ENCODE measurements around the gene CHERP.
"Not testable (repeated sequence)": the region's sequence is repeated elsewhere in the genome, so short reads cannot be mapped to it uniquely, and the experiment has no call there.

CHERP gene

DNA sequence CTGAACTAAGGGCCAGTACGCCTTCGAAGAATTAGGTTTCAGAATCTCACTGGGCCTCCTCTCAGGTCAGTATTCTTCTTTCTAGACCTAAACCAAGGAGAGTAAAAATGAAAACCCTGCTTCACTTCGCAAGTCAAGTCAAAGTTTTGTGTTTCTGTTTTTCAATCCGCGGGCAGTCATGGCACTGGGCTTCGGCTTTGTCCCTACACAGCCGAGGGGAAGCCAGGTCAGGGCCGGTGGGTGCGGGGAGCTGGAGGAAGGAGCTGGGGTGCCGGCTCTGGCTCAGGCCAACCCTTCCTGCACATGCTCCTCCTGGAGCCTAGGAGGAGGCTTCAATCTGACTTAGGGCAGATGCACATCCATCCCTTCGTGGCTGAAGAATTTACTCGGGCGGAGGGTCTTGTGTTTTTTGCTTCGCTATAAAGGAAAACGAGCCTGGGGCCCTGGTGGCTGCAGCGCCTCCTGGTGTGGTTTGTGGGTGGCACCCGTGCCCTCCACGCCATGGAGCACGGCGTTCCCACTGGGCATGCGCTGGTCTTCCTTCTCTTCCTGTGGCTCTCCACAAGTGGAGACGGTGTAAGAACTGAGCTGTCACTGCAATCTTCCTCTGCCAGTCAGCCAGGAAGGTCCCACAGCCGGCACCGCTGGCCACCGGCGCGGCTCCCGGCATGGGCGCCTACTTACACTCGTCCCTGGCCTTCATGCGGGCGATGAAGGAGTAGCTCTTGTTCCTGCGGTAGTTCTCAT is 23.6 kb downstream of the CHERP start:
- no peak for DNase-seq

- DNase-seq, result no peak
Measured at GRCh38 chr19:16518061-16518460, 24.2 kb downstream of the CHERP start.

- DNase-seq, result no peak
Measured at GRCh38 chr19:16516923-16517610, 25.2 kb downstream of the CHERP start.

- DNase-seq, result no peak
Measured at GRCh38 chr19:16516381-16516780, 25.9 kb downstream of the CHERP start.

DNA sequence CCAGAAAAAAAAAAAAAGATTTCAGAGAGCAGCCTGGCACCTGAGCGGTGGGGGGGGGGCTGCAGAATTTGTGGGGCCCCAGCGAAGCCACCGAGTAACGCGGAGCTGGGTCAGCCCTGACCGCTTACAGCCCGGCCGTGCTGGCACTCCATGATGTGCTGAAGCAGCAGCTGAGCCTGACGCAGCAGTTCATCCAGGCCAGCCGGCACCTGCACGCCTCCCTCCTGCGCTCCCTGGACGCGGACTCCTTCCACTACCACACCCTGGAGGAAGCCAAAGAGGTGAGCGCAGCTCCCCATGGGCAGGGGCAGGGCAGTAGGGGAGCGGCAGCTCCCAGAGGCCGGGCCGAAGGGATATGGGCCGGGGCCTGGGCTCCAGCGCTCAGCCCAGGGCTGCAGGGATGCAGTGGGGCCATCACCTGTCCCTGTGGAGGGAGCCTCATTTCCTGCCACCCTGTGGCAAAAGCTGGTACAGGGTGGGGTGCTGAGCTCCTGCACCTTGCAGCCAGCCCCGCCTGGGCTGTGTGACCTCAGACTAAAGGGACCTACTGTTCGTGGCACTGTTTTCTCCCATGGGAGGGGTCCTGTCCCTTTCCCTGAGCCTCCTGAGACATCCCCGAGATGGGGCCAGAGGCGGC is 27.7 kb downstream of the CHERP start:
- DNase-seq, result no peak

- not testable (repeated sequence) for DNase-seq
Measured at GRCh38 chr19:16512611-16513010, 29.6 kb downstream of the CHERP start.

GRCh38 chr19:16509141-16510061 is 32.8 kb downstream of the CHERP start:
- no peak for DNase-seq

GRCh38 chr19:16508546-16508945 is 33.7 kb downstream of the CHERP start:
- no peak for DNase-seq

- no peak for DNase-seq
Measured at GRCh38 chr19:16506961-16507360, 35.3 kb downstream of the CHERP start.

DNA sequence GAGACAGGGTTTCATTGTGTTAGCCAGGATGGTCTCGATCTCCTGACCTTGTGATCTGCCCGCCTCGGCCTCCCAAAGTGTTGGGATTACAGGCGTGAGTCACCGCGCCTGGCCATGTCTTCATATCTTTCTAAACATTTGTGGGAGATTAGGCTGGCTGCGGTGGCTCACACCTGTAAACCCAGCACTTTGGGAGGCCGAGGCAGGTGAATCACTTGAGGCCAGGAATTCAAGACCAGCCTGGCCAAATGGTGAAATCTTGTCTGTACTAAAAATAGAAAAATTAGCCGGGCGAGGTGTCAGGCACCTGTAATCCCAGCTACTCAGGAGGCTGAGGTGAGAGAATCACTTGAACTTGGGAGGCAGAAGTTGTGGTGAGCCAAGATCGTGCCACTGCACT is 36.1 kb downstream of the CHERP start:
- DNase-seq, result not testable (repeated sequence)

DNA sequence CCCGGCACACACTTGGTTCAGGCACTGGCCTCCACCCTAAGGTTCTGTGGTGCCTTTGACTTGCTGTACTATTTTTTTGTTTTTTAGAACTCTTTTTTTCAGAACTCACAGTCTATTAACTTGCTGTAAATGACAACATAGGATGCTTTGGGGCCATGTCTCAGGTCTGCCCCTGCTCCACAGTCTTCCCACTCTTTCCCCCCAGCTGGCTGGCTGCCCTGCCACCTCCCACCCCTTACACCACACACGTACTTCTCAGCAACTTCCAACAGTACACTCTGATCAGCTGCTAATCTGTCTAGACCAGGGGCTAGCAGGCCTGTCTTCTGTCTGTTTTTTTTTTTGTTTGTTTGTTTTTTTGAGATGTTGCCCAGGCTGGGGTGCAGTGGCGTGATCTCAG is 38.0 kb downstream of the CHERP start:
- no peak for DNase-seq

DNA sequence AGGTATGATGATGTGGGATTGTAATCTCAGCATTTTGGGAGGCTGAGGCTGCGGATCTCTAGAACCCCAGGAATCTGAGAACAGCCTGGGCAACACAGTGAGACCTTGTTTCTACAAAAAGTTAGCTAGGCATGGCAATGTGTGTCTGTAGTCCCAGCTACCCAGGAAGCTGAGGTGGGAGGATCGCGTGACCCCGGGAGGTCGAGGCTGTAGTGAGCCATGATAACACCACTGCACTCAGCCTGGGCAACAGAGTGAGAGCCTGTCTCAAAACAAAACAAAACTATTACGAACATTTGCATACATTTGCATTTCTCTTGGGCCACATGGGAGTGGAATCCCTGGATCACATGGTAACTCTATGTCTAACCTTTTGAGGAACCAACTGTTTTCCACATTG is 44.4 kb downstream of the CHERP start:
- DNase-seq, result no peak

DNA sequence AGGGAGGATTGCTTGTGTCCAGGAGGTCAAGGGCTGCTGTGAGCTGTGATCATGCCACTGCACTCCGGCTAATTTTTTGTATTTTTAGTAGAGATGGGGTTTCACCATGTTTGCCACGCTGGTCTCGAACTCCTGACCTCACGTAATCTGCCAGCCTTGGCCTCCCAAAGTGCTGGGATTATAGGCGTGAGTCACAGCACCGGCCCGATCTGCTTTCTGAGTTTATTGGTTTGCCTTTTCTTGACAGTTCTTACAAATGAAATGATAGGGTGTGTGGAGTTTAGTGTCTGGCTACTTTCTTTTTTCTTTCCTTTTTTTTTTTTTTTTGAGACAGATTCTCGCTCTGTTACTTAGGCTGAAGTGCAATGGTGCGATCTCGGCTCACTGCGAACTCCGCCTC is 45.2 kb downstream of the CHERP start:
- DNase-seq, result no peak

DNA sequence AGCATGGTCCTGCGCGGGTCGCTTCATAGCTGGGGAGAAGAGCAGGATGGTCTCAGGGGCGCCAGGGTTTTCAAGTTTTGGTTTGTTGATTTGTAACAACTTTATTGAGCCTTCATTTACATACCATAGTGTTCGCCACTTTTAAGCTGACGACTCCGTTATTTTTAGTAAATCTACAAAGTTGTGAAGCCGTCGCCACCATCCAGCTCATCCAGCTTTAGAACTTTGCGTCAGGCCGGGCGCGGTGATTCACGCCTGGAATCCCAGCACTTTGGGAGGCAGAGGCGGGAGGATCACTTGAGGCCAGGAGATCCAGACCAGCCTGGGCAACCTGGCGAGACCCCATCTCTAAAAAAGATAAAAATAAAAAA is 45.6 kb downstream of the CHERP start:
- no peak for DNase-seq

- peak; percentile 97 for DNase-seq
Measured at GRCh38 chr19:16495982-16496612, 46.1 kb downstream of the CHERP start, which contains the start of the genes C19orf44 and CALR3. Gene C19orf44, plus strand, starts transcription at chr19:16496394. Its CDS starts 4,399 bp downstream, at chr19:16500793. Gene CALR3, minus strand, starts transcription at chr19:16496167. Its CDS starts 38 bp downstream, at chr19:16496129.

- not testable (repeated sequence) for DNase-seq
Measured at GRCh38 chr19:16486476-16486875, 55.8 kb downstream of the CHERP start.

DNA sequence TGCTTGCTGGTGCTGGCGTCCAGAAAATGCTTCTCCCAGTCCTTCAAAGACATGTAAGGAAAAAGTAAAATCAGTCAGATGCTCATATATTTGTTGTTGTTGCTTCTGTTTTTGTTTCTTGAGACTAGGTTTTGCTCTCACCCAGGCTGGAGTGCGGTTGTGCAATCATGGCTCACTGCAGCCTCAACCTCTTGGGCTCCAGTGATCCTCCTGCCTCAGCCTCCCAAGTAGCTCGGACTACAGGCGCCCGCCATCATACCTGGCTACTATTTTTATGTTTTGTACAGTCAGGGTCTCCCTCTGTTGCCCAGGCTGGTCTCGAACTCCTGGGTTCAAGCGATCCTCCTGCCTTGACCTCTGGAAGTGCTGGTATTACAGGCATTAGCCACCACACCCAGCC is 59.5 kb downstream of the CHERP start:
- no peak for DNase-seq

- DNase-seq, result no peak
Measured at GRCh38 chr19:16477311-16477710, 64.9 kb downstream of the CHERP start.

GRCh38 chr19:16476401-16476800 is 65.8 kb downstream of the CHERP start:
- no peak for DNase-seq

DNA sequence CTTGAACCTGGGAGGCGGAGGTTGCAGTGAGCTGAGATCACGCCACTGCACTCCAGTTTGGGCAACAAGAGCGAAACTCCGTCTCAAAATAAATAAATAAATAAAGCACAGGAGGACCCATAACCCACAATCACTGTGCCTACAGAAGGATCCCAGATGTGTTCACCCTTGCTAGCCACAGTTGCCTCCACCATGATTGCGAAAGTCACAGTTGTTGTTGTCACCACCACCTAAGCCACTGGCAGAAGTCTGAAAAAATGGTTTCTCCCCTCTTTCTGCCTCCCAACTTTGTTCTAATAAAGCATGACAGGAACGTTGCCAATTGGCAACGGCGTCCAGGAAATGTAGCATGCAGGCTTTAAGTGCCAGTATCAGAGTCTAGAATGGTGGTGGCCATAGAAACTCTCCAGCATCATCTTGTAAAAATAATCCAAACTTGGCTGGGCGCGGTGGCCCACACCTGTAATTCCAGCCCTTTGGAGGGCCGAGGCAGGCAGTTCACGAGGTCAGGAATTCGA is 68.3 kb downstream of the CHERP start:
- no peak for DNase-seq

GRCh38 chr19:16472992-16473391 is 69.2 kb downstream of the CHERP start:
- DNase-seq, result no peak

DNA sequence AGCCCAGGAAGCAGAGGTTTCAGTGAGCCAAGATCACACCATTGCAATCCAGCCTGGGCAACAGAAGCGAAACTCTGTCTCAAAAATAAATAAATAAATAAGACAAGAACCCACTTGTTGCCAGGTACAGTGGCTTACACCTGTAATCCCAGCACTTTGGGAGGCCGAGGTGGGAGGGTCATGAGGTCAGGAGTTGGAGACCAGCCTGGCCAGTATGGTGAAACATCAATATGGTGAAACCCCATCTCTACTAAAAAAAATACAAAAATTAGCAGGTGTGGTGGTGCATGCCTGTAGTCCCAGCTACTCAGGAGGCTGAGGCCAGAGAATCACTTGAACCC is 69.7 kb downstream of the CHERP start:
- DNase-seq, result not testable (repeated sequence)

All from stimulated activated CD4-positive, alpha-beta T cell treated with anti-CD3 and anti-CD28 coated beads, Interleukin-2, amount 100 ng/mL, for 24 hours (primary cell).